Suppressor macrophage (primary cell): ENCODE data around the gene OBSCN.

Experiments
- DNase-seq, 4 experiments: peaks; one replicate each; pipeline ENCODE4 v3.0.0-alpha.2; 2020 to 2022
- total RNA-seq, 17 experiments: gene quantifications; one replicate each; lab custom pipeline; 2026; ENCODE audit warnings: mixed read lengths in 6 of 17, inconsistent platforms in 3 of 17; lab: John Stamatoyannopoulos, UW

OBSCN gene, protein sequence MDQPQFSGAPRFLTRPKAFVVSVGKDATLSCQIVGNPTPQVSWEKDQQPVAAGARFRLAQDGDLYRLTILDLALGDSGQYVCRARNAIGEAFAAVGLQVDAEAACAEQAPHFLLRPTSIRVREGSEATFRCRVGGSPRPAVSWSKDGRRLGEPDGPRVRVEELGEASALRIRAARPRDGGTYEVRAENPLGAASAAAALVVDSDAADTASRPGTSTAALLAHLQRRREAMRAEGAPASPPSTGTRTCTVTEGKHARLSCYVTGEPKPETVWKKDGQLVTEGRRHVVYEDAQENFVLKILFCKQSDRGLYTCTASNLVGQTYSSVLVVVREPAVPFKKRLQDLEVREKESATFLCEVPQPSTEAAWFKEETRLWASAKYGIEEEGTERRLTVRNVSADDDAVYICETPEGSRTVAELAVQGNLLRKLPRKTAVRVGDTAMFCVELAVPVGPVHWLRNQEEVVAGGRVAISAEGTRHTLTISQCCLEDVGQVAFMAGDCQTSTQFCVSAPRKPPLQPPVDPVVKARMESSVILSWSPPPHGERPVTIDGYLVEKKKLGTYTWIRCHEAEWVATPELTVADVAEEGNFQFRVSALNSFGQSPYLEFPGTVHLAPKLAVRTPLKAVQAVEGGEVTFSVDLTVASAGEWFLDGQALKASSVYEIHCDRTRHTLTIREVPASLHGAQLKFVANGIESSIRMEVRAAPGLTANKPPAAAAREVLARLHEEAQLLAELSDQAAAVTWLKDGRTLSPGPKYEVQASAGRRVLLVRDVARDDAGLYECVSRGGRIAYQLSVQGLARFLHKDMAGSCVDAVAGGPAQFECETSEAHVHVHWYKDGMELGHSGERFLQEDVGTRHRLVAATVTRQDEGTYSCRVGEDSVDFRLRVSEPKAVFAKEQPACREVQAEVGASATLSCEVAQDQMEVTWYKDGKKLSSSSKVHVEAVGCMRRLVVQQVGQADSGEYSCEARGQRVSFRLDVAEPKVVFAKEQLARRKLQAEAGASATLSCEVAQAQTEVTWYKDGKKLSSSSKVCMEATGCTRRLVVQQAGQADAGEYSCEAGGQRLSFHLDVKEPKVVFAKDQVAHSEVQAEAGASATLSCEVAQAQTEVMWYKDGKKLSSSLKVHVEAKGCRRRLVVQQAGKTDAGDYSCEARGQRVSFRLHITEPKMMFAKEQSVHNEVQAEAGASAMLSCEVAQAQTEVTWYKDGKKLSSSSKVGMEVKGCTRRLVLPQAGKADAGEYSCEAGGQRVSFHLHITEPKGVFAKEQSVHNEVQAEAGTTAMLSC (N-terminal part only)
- 0.57 to 27.1 (median 4.7) reads per million in 17 experiments for total RNA-seq

DNA sequence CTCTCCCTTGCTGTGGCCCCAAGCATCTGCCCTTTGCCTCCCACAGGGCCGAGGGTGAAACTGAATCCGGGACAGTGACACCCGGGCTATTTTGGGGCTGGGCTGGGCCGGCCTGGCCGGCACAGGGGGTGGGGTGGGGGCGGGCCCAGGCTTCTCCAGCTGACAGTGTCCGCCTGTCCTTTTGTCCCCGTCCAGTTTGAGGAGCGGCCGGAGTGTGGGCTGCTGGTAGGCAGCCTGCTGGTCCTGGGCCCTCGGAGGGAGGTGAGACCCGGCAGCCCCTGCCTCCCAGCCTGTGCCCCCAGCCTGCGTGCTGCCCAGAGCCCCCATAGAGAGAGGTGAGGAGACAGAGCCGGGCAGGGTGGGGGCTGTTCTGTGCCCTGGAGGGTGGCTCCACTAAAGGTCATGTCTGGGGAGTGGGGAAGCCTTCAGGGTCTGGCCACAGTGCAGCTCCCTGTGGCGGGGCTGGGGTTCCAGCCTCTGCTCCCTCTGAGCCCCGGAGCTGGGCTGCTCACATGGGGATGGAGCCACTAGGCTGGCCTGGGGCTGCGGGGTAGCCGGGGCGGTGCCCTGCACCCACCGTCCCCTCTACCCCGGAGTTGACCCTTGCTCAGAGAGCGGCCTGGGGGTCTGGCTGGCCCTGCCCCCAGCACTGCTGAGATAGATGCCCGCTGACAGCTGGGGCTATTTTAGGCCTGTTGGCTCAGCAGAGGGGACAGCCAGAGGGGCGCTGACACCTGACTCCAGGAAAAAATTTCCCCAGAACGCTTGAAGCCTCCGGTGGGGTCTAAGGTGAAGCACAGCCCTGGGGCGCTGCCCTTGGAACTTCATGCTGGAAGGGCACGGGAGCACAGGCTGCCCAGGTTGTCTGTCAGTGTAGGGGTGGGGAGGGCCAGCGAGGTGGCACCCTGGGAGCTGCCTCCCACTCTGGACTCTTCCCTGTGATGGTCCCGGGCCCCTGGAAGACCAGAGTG is at the start of gene OBSCN:
OBSCN (plus strand) TSS at position 194 of the 971 bp plus-strand sequence. CDS start 3,740 bp downstream, outside the sequence.
- no peak for DNase-seq

DNA sequence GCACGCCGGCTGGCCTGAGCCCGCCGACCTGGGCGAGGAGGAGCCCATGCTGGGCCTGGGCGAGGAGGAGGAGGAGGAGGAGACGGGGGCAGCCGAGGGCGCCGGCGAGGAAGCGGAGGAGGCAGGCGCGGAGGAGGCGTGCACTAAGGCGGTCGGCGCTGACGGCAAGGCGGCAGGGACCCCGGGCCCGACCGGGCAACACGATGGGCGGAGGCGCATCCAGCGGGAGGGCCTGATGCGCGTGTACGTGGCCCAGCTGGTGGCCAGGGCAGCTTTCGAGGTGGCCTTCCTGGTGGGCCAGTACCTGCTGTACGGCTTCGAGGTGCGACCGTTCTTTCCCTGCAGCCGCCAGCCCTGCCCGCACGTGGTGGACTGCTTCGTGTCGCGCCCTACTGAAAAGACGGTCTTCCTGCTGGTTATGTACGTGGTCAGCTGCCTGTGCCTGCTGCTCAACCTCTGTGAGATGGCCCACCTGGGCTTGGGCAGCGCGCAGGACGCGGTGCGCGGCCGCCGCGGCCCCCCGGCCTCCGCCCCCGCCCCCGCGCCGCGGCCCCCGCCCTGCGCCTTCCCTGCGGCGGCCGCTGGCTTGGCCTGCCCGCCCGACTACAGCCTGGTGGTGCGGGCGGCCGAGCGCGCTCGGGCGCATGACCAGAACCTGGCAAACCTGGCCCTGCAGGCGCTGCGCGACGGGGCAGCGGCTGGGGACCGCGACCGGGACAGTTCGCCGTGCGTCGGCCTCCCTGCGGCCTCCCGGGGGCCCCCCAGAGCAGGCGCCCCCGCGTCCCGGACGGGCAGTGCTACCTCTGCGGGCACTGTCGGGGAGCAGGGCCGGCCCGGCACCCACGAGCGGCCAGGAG is 49.5 kb upstream of the OBSCN start:
- no peak for DNase-seq

DNA sequence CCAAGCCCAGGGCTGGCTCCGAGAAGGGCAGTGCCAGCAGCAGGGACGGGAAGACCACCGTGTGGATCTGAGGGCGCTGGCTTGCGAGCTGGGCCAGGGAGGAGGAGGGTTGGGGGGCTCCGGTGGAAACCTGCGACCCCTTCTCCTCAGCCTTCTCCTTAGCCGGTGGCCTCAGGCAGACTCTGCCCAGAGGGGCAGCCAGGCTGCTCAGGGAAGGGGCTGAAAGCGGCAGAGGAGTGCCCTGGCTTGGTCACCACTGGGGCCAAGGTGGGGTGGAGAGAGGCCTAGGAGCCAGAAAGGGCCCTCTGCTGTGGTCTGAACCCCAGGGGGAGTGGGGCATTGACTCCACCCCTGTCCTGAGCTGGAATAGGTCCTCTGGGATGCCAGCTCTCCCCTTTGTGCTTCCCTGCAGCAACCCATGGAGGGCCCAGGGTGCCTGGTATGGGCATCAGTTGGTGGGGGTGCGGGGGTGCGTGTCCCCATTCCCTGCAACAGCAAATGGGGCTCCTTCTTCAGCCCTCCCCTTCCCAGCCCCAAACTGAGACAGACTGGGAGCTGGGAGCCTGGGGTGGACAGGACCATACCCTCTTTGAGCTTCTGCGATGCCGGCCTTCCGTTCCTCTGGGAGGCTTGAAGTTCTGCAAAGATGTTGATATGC is 48.7 kb upstream of the OBSCN start:
- no peak for DNase-seq

DNA sequence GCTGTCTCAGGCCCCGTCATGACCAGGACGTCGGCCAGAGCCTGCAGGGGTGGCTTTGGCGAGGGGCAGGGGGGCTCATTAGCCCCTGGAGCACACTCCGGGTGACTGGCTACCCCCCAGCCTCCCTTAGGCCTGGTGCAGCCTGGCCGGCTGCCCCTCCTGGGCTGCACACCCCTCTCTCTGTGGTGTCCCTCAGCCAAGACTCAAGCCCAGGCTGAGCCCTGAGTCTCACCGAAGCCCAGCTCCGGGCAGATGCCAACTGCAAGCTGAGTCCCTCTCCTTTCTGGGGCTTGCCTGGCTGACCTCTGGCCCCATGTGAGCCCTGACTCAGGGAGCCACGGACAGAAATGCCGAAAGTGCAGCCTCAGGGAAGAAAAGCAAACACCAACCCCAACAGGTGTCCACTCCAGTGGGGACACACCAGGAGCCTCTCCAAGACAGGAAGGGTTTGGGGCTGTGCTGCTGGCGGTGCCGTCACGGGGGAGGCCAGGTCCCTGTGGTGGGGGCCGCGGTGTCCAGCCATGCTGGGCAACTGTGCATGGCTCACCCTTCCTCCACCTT is 47.6 kb upstream of the OBSCN start:
- DNase-seq: no peak

DNA sequence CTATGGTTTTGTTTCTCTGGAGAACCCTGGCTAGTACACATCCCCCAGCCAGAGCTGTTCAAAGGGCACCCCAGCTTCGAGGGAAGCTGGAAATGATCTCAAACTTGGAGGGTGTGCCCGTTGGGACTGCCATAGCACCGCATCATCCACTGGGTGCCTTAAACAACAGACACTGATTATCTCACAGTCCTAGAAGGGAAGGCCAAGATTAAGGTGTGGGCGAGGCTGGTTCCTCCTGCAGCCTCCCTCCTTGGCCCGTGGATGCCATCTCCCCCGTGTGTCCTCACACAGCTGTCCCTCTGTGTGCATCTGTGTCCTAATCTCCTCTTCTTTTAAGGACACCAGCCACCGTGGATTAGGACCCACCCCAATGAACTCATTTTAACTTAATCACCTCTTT is 46.5 kb upstream of the OBSCN start:
- peak; percentile 48 to 71 (median 60) for DNase-seq

DNA sequence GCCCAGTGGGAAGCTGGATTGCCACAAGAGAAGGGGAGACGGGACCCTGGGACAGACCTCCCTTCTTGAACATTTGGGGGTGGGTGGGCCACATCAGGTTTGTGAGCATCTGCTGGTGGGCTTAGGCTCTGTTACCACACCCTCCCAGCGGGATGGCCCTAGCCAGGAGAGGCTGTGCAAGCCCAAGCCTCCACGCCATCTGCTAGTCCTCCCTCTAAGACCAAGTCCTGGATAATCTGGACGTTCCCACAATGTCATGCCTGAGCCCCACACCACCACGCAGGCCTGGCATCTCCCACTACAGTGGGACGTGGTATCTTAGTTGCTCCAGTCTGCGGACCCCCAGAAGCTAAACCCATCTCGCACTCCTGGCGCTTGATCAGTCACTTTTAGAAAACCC is 46.0 kb upstream of the OBSCN start:
- DNase-seq: no peak

DNA sequence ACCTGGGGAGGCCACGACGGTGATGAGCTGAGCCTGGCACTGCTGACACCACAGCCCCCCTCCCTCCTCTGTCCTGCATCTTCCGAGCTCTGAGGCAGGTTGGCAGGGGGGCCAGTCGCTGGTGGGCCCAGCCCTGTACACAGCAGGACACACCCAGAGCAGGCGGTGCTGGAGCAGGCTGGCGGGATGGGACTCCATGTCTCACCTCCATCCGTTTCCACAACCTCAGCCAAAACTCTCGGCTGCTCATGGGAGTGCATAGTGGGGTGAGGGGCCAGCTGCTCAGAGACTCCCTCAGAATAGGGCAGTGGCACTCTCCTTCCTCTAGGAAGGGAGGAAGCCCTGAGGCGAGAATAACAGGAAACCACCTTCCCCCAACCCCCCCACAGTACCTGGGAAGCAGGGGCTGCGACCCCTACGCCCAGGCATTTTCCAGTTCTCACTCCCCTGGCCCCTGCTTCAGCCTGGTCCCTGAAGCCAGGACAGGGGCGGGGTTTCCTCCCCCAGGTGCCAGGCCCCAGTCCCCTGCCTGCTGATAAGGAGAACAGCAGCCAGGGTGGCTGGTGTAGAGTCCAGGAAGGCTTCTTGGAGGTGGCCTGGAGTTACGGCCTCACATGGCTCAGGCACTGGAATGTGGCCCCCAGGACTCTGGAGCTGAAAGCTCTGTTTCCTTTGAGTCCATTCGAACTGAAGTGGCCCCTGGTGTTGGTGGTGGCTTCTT is 45.4 kb upstream of the OBSCN start:
- no peak for DNase-seq

DNA sequence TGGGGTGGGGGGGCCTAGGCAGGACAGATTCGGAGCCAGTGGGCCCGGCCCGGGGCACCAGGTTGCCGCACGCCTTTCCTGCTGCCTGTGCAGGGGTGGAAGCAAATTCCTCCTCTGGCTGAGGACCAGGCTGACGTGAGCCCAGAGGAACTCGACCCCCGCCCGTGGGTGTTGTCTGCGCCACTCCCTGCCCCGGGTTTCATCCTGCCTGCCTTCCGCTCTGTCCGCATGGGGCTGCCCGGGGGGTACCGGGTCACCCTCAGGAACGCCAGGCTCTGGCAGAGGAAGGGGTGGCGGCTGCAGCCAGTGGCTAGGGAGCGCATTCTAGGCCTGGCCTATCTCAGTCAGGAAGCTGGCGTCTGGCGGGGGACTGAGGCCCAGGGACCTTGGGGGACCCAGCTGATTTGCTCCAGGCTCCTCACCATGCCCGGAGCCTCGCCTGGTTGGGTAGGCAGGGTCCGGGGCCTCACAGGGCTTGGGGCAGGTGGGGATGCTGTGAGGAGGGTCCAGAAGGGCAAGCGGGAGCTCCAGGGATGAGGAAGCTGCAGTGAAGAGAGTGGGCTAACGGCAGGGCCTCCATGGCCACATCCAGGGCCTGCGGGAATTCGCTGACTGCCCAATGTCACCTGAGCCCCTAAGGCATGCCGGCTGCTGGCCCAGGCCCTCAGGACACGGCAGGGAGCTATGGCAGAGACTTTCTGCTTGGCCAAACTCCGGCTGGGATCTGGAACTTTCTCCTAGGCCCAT is 44.7 kb upstream of the OBSCN start:
- DNase-seq: peak; percentile 40 to 65 (median 52)

DNA sequence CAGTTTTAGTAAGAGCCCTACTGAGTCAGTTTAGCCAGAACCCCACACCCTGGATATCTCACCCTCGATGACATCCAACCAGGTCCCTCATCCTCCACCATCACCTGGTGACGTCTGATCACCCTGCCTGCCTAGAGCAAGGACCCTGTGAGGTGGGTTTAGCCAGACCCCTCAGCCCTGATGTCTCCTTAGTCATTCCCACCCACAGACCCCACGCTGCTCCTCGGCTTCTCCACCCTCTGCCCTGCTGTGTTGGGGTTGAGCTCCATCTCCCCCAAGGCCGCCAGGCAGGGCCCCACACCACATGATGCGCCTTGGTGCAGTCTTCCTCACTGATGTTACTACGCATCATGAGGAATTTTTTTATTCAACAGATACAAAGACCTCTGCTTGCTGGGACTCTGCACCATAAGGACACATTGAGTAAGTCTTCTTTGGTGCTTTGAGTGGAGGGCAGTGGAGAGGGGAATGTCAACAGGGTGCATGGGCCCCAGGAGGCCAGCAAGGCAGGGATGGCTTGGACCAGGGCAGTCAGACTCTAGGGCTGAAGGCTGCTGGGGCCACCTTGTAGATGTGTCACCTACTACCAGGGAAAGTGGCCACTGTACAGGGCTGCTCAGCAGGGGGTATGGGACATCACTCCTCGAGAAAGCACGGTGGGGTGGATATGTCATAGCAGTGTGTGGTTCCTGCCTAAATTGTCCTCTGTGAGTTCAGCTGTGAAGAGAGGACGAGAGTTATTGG is 43.9 kb upstream of the OBSCN start:
- DNase-seq: no peak

DNA sequence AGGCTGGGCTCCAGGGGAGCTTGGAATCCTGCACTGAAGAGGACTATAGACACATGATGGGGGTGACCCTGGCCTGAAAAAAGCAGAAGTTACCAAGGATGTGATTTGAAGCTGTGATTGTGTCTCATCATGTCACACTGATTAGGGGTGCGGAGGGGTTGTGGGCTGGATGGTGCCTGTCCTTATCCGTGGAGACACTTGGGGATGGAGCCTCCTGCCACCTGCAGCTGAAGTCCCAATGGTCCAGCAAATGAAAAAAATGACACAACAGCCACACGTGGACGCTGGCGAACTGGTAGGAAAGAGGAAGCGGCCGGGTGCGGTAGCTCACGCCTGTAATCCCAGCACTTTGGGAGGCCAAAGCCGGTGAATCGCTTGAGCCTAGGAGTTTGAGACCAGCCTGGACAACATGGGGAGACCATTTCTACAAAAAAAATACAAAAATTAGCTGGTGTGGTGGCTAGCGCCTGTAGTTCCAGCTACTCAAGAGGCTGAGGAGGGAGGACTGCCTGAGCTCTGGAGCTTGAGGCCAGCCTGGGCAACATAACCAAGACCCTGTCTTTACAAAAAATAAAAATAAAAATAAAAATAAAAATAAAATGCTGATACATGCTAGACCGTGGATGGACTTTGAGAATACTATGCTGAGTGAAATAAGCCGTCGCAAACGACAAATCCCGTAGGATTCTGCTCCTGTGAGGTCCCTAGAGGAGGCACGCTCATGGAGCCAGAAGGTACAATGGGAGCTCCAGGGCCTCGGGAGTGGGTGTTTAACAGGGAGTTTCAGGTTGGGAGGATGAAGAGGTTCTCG is 43.1 kb upstream of the OBSCN start:
- DNase-seq: peak; percentile 76 to 80 (median 76)

DNA sequence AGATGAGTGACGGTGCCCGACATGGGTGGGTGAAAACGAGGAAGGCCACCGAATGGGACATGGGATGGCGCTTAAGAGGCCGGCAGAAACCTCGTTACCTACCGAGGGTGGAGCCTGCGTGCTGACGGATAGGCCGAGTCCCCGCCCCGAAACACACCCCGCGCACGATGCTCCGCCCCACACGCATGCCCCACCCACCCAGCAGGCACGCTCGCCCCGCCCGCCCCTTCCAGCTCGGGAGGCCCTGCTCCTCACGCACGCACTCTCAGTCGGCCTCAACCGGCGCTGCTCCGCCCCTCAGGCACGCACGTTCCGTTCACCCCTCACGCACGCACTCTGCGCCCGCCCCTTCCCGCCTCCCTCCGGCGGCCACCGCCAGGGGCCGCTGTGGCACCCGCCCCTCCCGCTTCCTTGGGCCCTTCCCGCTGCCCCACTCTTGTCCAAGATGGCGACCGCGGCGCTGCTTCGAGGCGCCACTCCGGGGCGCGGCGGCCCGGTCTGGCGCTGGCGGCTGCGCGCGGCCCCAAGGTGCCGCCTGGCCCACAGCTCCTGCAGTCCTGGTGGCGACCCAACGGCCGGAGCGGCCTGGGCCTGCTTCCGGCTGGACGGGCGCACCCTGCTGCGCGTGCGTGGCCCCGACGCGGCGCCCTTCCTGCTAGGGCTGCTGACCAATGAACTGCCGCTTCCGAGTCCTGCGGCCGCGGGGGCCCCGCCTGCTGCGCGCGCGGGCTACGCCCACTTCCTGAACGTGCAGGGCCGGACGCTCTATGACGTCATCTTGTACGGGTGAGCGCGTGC is 42.3 kb upstream of the OBSCN start, which contains the start of gene IBA57:
IBA57 (plus strand) TSS at position 433 of the 798 bp plus-strand sequence; CDS start at position 446, 13 bp downstream.
- peak; percentile 99 to 100 (median 100) for DNase-seq

DNA sequence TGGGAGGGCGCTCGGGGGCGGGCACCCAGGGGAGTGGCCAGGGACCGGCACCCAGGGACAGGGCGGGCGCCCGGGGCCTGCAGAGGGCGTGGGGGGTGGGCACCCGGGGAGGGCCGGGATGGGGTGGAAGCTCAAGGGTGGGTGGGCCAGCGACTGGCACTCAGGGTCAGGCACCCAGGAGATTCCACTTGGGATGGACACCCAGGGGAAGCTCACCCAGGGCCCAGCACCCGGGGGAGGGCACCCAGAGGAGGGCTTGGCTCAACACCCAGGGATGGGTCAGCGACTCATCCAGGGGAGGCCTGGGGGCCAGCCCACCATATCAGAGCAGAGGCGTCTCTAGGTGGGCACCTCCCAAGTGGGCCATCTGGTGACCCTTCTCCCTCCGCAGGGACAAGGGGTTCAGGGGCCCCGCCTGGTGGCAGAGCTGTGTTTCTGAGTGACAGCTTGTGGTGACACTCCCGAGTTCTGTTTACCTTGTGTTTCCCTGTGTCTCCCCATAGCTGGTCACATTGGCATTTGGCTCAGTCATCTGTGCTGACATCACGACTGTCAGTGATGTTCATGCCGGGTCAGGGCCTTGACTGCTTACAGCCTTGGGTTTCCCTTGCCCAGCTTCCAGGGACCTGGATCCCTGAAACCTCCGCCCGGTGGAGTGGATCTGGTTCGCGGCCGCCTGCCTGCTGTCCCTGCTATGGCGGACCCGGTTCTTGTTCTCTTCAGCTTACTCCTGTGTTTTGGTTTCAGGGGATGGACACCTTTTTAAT is 41.5 kb upstream of the OBSCN start:
- DNase-seq: peak; percentile 76 to 91 (median 83)

DNA sequence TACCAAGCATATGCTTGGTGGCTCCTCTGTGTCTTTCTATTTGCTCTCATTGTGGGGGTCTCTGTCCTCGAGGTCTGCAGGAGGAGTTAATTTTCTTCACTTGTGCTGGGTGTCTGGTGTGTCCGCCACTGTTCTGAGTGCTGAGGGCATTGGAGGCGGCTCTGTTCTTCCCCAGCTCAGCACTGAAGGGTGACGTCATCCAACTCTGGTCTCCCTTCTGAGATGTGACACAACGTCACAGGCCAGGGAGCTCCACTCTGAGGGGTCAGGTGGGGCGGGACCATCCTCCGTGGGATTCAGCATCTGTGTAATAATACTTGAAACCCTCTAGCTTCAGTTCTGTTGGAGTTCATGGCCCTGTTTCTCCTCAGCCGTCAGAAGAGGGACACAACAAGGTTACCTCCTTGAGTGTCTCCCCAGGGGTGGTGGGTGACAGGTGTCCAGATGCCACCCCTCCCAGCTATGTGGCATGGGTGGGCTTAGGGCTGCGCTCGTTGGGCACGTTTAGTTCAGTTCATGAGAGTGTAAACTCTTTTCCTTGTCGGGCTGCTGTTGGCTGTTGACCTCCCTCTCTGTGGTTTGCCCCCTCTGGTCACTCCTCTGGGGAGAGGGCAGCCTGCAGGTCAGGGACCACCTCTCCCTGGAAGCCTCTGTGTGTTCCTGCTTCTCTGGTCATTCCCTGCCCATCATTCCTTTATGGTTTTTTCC is 39.1 kb upstream of the OBSCN start:
- DNase-seq: no peak

DNA sequence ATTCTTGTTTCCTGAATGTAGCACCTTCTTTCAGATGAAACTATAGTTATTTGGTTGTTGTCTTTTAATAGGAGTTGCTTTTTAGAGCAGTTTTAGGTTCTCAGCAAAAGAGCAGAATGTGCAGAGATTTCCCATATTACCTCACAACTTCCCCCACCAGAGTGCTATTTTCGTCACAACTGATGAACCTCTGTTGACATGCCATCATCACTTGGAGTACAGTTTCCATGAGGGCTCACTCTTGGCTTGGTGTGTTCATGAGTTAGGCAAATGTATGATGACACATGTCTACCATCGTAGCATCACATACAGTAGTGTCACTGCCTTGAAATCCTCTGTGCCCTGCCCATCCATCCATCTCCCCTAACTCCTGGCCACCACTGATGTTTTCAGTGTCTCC is 38.5 kb upstream of the OBSCN start:
- peak in 3 of 4 experiments; percentile 34 to 76 (median 35) for DNase-seq
